Liver (tissue), 9 donors: ENCODE data around the gene KCNK3. TPM values are rescaled to one million over a fixed set of nuclear protein-coding genes. Genes with fewer than 3 reads are reported as not detected.
"Not testable (repeated sequence)": the region's sequence is repeated elsewhere in the genome, so short reads cannot be mapped to it uniquely, and the experiment has no call there.

Experiments used
- DNase-seq: peaks from one replicate; pipeline ENCODE4 v3.0.0-alpha.2; 2017; ENCODE audit warnings: low spot score
- H3K27ac ChIP-seq, 2 donors: one replicate each; pipeline ENCODE4 v1.7.0; 2013; ENCODE audit warnings: inconsistent platforms in 2 of 2, low read length in 2 of 2, control low read depth in 1 of 2, low read depth in 1 of 2, mild to moderate bottlenecking in 1 of 2
- H3K27me3 ChIP-seq, 4 donors: one replicate each; pipeline versions ENCODE4 v1.6.1 to v1.7.0; 2013; ENCODE audit warnings: low read length in 3 of 4, inconsistent platforms in 1 of 4, mild to moderate bottlenecking in 1 of 4, moderate library complexity in 1 of 4; ENCODE audit not compliant: control insufficient read depth in 4 of 4, insufficient read depth in 4 of 4
- H3K36me3 ChIP-seq, 4 donors: one replicate each; pipeline versions ENCODE4 v1.6.1 to v1.7.0; 2013; ENCODE audit warnings: low read length in 3 of 4, mild to moderate bottlenecking in 3 of 4, low read depth in 1 of 4, moderate library complexity in 1 of 4; ENCODE audit not compliant: control insufficient read depth in 4 of 4, insufficient read depth in 3 of 4
- H3K4me1 ChIP-seq, 4 donors: one replicate each; pipeline versions ENCODE4 v1.6.1 to v1.7.0; 2013; ENCODE audit warnings: low read length in 3 of 4, mild to moderate bottlenecking in 3 of 4, moderate library complexity in 1 of 4; ENCODE audit not compliant: control insufficient read depth in 4 of 4, insufficient read depth in 4 of 4
- H3K4me3 ChIP-seq, 3 donors: one replicate each; pipeline versions ENCODE4 v1.6.1 to v1.7.0; 2013; ENCODE audit warnings: low read length in 3 of 3, control low read depth in 1 of 3, low read depth in 1 of 3, mild to moderate bottlenecking in 1 of 3
- H3K9ac ChIP-seq, 2 donors: one replicate each; pipeline ENCODE4 v1.7.0; 2013; ENCODE audit warnings: low read length in 2 of 2, mild to moderate bottlenecking in 2 of 2, moderate library complexity in 2 of 2, control low read depth in 1 of 2, low read depth in 1 of 2
- H3K9me3 ChIP-seq, 4 donors: one replicate each; pipeline versions ENCODE4 v1.6.1 to v1.7.0; 2013; ENCODE audit warnings: low read length in 3 of 4; ENCODE audit not compliant: control insufficient read depth in 4 of 4
- EGR1 ChIP-seq, 2 donors: IDR thresholded peaks; 2 replicates each; pipeline ENCODE4 v1.6.1; 2016 to 2018; ENCODE audit warnings: antibody characterized with exemption in 2 of 2, low read depth in 2 of 2
- FOXA2 ChIP-seq: IDR thresholded peaks from 2 replicates; pipeline ENCODE4 v1.6.1; 2016; ENCODE audit warnings: antibody characterized with exemption
- HNF4A ChIP-seq, 2 donors: conservative IDR thresholded peaks; 2 replicates each; pipeline ENCODE4 v1.6.1; 2016; ENCODE audit warnings: antibody characterized with exemption in 2 of 2, mild to moderate bottlenecking in 2 of 2
- JUND ChIP-seq, 2 donors: IDR thresholded peaks; 2 replicates each; pipeline ENCODE4 v1.6.1; 2016; ENCODE audit warnings: antibody characterized with exemption in 2 of 2
- NR2F2 ChIP-seq: IDR thresholded peaks from 2 replicates; pipeline ENCODE4 v1.6.1; 2016; ENCODE audit warnings: antibody characterized with exemption
- RAD21 ChIP-seq, 2 donors: IDR thresholded peaks; 2 replicates each; pipeline ENCODE4 v1.6.1; 2016; ENCODE audit warnings: antibody characterized with exemption in 2 of 2, mild to moderate bottlenecking in 2 of 2
- SP1 ChIP-seq: IDR thresholded peaks from 2 replicates; pipeline ENCODE4 v1.6.1; 2018; ENCODE audit warnings: antibody characterized with exemption, mild to moderate bottlenecking
- TAF1 ChIP-seq: conservative IDR thresholded peaks from 2 replicates; pipeline ENCODE4 v1.6.1; 2016; ENCODE audit warnings: antibody characterized with exemption, mild to moderate bottlenecking
- YY1 ChIP-seq: IDR thresholded peaks from 2 replicates; pipeline ENCODE4 v1.6.1; 2016; ENCODE audit warnings: antibody characterized with exemption, mild to moderate bottlenecking
- WGBS: extraction: QIAGEN DNeasy Blood & Tissue Kit; methylation state at CpG from one replicate; pipeline ENCODE4 v1.1.7; 2013; 5-methylcytosine and 5-hydroxymethylcytosine counted together
- polyA plus RNA-seq, 2 donors: library from polyadenylated mRNA; stranded (reverse) in 1 of 2; unstranded in 1 of 2; fragments of 200-250 nt in 1 of 2; fragments of >200 nt in 1 of 2; fragmentation: Nextera tagmentation in 1 of 2; extraction: Ambion mirVana in 1 of 2; gene quantifications; one replicate each; pipeline versions ENCODE4 v1.2.1 to v1.2.3, GENCODE V29; 2013 to 2015
- total RNA-seq, 2 donors: library from RNA; depleted of rRNA; stranded (reverse); fragments of >200 nt; gene quantifications; one replicate each; pipeline ENCODE4 v1.2.3, GENCODE V29; 2014
- TF ChIP-seq, protein P1 (sequence below): fragments of 150-350 bp; IDR thresholded peaks from 2 replicates; pipeline ENCODE4 v1.5.1; 2017; ENCODE audit warnings: improper control_type of control experiment, low read depth, low read length; ENCODE audit not compliant: missing input control
- TF ChIP-seq, protein P2 (sequence below): IDR thresholded peaks from 2 replicates; pipeline ENCODE4 v1.6.1; 2016; ENCODE audit warnings: antibody characterized with exemption, mild to moderate bottlenecking
- TF ChIP-seq, protein P3 (sequence below): IDR thresholded peaks from 2 replicates; pipeline ENCODE4 v1.6.1; 2016; ENCODE audit warnings: antibody characterized with exemption
- TF ChIP-seq, protein P4 (sequence below): IDR thresholded peaks from 2 replicates; pipeline ENCODE4 v1.6.1; 2016; ENCODE audit warnings: antibody characterized with exemption
- TF ChIP-seq, protein P5 (sequence below): IDR thresholded peaks from 2 replicates; pipeline ENCODE4 v1.6.1; 2016; ENCODE audit warnings: antibody characterized with exemption
- donor health status: healthy.
- donor health status: healthy.
- donor health status: healthy.
- donor health status: healthy.
- donor health status: healthy.

Gene KCNK3
- total and polyA plus RNA-seq, 4 donors, result 0.78 to 6.6 (median 2.6) TPM; not detected in 1

DNA sequence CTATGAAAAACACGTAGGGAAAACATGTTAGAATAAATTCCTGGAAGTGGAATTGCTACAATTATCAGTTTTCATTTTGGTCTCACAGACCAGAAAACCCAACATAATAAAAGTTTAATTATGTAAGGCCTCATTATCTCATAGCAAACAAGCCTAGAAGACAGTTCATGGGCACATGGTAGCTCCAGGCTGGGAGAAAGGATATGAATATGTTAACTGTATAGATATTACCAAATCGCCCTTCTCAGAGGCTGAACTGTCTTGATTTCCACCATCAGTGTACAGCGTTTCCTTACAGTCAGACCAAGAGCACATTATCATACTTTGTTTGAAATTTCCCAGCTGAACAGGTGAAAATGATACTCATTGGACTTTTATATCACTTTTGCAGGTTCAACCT lies 54.4 kb downstream of the KCNK3 start:
- DNase-seq, result no peak
- no peak overlapping the region for H3K9ac ChIP-seq
- H3K9me3 ChIP-seq, result no peaks in the 10 kb centered on the region
- H3K27ac ChIP-seq, result no peak overlapping the region
- 82% methylated on average over 3 of the region's 3 CpGs for WGBS
- peaks cover 0 to 3% (median 3%) of the 10 kb centered on the region in 4 donors for H3K4me1 ChIP-seq
- H3K27me3 ChIP-seq, result no peaks in the 10 kb centered on the region
- no peak for TF ChIP-seq FOXA2
- TF ChIP-seq, protein P1, sequence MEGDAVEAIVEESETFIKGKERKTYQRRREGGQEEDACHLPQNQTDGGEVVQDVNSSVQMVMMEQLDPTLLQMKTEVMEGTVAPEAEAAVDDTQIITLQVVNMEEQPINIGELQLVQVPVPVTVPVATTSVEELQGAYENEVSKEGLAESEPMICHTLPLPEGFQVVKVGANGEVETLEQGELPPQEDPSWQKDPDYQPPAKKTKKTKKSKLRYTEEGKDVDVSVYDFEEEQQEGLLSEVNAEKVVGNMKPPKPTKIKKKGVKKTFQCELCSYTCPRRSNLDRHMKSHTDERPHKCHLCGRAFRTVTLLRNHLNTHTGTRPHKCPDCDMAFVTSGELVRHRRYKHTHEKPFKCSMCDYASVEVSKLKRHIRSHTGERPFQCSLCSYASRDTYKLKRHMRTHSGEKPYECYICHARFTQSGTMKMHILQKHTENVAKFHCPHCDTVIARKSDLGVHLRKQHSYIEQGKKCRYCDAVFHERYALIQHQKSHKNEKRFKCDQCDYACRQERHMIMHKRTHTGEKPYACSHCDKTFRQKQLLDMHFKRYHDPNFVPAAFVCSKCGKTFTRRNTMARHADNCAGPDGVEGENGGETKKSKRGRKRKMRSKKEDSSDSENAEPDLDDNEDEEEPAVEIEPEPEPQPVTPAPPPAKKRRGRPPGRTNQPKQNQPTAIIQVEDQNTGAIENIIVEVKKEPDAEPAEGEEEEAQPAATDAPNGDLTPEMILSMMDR, result no peak
- no peak for TF ChIP-seq YY1
- TF ChIP-seq, protein P2, sequence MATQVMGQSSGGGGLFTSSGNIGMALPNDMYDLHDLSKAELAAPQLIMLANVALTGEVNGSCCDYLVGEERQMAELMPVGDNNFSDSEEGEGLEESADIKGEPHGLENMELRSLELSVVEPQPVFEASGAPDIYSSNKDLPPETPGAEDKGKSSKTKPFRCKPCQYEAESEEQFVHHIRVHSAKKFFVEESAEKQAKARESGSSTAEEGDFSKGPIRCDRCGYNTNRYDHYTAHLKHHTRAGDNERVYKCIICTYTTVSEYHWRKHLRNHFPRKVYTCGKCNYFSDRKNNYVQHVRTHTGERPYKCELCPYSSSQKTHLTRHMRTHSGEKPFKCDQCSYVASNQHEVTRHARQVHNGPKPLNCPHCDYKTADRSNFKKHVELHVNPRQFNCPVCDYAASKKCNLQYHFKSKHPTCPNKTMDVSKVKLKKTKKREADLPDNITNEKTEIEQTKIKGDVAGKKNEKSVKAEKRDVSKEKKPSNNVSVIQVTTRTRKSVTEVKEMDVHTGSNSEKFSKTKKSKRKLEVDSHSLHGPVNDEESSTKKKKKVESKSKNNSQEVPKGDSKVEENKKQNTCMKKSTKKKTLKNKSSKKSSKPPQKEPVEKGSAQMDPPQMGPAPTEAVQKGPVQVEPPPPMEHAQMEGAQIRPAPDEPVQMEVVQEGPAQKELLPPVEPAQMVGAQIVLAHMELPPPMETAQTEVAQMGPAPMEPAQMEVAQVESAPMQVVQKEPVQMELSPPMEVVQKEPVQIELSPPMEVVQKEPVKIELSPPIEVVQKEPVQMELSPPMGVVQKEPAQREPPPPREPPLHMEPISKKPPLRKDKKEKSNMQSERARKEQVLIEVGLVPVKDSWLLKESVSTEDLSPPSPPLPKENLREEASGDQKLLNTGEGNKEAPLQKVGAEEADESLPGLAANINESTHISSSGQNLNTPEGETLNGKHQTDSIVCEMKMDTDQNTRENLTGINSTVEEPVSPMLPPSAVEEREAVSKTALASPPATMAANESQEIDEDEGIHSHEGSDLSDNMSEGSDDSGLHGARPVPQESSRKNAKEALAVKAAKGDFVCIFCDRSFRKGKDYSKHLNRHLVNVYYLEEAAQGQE, result no peak
- no peak for TF ChIP-seq NR2F2
- TF ChIP-seq HNF4A (conservative IDR thresholded peaks at IDR 0.05), result no peak
- TF ChIP-seq TAF1, result no peak
- TF ChIP-seq RAD21 (IDR thresholded peaks at IDR 0.05), result no peak
- TF ChIP-seq SP1, result no peak
- TF ChIP-seq, protein P3, sequence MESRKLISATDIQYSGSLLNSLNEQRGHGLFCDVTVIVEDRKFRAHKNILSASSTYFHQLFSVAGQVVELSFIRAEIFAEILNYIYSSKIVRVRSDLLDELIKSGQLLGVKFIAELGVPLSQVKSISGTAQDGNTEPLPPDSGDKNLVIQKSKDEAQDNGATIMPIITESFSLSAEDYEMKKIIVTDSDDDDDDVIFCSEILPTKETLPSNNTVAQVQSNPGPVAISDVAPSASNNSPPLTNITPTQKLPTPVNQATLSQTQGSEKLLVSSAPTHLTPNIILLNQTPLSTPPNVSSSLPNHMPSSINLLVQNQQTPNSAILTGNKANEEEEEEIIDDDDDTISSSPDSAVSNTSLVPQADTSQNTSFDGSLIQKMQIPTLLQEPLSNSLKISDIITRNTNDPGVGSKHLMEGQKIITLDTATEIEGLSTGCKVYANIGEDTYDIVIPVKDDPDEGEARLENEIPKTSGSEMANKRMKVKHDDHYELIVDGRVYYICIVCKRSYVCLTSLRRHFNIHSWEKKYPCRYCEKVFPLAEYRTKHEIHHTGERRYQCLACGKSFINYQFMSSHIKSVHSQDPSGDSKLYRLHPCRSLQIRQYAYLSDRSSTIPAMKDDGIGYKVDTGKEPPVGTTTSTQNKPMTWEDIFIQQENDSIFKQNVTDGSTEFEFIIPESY, result no peak
- TF ChIP-seq, protein P4, sequence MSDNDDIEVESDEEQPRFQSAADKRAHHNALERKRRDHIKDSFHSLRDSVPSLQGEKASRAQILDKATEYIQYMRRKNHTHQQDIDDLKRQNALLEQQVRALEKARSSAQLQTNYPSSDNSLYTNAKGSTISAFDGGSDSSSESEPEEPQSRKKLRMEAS, result no peak
- TF ChIP-seq JUND (IDR thresholded peaks at IDR 0.05), result no peak
- no peak for TF ChIP-seq EGR1 (IDR thresholded peaks at IDR 0.05; ENCODE audit: low read depth in 2 of 2)
- TF ChIP-seq, protein P5, sequence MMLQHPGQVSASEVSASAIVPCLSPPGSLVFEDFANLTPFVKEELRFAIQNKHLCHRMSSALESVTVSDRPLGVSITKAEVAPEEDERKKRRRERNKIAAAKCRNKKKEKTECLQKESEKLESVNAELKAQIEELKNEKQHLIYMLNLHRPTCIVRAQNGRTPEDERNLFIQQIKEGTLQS, result no peak
- H3K4me3 ChIP-seq, result no peak overlapping the region
- no peaks in the 10 kb centered on the region for H3K36me3 ChIP-seq

DNA sequence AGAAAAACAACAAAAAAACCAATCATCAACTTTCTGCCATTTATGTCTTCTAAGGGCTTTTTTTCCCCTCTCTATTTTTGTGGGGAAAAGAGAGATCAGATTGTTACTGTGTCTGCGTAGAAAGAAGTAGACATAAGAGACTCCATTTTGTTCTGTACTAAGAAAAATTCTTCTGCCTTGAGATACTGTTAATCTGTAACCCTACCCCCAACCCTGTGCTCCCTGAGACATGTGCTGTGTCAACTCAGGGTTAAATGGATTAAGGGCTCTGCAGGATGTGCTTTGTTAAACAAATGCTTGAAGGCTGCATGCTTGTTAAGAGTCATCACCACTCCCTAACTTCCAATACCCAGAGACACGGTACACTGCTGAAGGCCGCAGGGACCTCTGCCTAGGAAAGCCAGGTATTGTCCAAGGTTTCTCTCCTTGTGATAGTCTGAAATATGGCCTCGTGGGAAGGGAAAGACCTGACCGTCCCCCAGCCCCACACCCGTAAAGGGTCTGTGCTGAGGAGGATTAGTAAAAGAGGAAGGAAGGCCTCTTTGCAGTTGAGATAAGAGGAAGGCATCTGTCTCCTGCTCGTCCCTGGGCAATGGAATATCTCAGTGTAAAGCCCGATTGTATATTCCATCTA lies 57.4 kb downstream of the KCNK3 start:
- 66% methylated on average over 8 of the region's 8 CpGs for WGBS
- not testable (repeated sequence) for H3K9ac ChIP-seq, H3K4me3 ChIP-seq, H3K36me3 ChIP-seq, H3K27me3 ChIP-seq, H3K27ac ChIP-seq, H3K4me1 ChIP-seq, DNase-seq, H3K9me3 ChIP-seq

DNA sequence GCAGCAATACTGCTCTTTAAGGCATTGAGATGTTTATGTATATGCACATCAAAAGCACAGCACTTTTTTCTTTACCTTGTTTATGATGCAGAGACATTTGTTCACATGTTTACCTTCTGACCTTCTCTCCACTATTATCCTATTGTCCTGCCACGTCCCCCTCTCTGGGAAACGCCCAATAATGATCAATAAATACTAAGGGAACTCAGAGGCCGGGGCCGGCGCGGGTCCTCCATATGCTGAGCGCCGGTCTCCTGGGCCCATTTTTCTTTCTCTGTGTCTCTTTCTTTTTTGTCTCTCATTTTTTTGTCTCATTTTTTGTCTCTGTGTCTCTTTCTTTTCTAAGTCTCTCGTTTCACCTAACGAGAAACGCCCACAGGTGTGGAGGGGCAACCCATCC lies 57.9 kb downstream of the KCNK3 start:
- 80% methylated on average over 11 of the region's 11 CpGs for WGBS
- H3K36me3 ChIP-seq, H3K27me3 ChIP-seq, H3K9me3 ChIP-seq, H3K4me3 ChIP-seq, H3K4me1 ChIP-seq, DNase-seq, H3K27ac ChIP-seq, H3K9ac ChIP-seq: not testable (repeated sequence)
